GM23338 (cell line): Measurements from ENCODE around the gene MED28.

ENCODE experiments used
- CREB1 ChIP-seq: fragments of 250-450 bp; sonication (Bioruptor Pico); IDR thresholded peaks from 2 replicates; pipeline ENCODE4 v1.5.0; 2020; ENCODE audit warnings: low read depth, mild to moderate bottlenecking, moderate library complexity
- EZH2 ChIP-seq: fragments of 200-600 bp; sonication (generic); IDR thresholded peaks from one replicate; pipeline ENCODE4 v1.8.0; 2017; ENCODE audit warnings: antibody characterized with exemption, mild to moderate bottlenecking, low read depth; ENCODE audit not compliant: unreplicated experiment
- POLR2AphosphoS5 ChIP-seq: IDR thresholded peaks from 2 replicates; pipeline ENCODE4 v1.6.1; 2016; ENCODE audit warnings: antibody characterized with exemption, low read depth
- ZNF114 ChIP-seq: fragments of 250-450 bp; sonication (Bioruptor Pico); IDR thresholded peaks from 2 replicates; pipeline ENCODE4 v1.5.0; 2020; ENCODE audit warnings: mild to moderate bottlenecking, moderate library complexity
- TF ChIP-seq, protein P1 (sequence below), 2 experiments: fragments of 200-600 bp in 1 of 2; sonication (generic) in 1 of 2; conservative IDR thresholded peaks; 2 replicates each; pipeline versions ENCODE4 v1.5.1 to v1.6.1; 2016 to 2017; ENCODE audit warnings: antibody characterized with exemption in 2 of 2, low read depth in 2 of 2, mild to moderate bottlenecking in 2 of 2, moderate library complexity in 1 of 2
- TF ChIP-seq, protein P2 (sequence below): IDR thresholded peaks from one replicate; pipeline ENCODE4 v1.6.1; 2018; ENCODE audit warnings: antibody characterized with exemption; ENCODE audit not compliant: unreplicated experiment
- TF ChIP-seq, protein P3 (sequence below): fragments of 250-450 bp; sonication (Bioruptor Pico); IDR thresholded peaks from 2 replicates; pipeline ENCODE4 v1.5.0; 2020; ENCODE audit warnings: mild to moderate bottlenecking, moderate library complexity

DNA sequence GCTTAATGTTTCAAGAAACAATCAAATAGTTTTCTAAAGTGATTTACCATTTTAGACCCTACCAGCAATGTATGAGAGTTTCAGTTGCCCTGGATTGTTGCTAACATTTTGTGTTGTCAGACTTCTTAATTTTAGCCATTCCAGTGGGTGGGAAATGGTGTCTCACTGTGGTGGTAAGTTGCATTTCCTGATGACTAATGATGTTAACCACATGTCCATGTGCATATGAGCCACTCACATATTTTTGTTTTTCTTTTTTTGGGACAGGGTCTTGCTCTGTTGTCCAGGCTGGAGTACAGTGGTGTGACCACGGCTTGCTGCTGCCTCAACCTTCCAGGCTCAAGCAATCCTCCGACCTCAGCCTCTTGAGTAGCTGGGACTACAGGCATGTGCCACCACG, 48.3 kb downstream of the MED28 start:
- TF ChIP-seq, protein P1, sequence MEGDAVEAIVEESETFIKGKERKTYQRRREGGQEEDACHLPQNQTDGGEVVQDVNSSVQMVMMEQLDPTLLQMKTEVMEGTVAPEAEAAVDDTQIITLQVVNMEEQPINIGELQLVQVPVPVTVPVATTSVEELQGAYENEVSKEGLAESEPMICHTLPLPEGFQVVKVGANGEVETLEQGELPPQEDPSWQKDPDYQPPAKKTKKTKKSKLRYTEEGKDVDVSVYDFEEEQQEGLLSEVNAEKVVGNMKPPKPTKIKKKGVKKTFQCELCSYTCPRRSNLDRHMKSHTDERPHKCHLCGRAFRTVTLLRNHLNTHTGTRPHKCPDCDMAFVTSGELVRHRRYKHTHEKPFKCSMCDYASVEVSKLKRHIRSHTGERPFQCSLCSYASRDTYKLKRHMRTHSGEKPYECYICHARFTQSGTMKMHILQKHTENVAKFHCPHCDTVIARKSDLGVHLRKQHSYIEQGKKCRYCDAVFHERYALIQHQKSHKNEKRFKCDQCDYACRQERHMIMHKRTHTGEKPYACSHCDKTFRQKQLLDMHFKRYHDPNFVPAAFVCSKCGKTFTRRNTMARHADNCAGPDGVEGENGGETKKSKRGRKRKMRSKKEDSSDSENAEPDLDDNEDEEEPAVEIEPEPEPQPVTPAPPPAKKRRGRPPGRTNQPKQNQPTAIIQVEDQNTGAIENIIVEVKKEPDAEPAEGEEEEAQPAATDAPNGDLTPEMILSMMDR (conservative IDR thresholded peaks at IDR 0.05; ENCODE audit: low read depth in 2 of 2) = no peak
- no peak for TF ChIP-seq CREB1 (CRISPR knock-in tag)
- no peak for TF ChIP-seq POLR2AphosphoS5
- TF ChIP-seq, protein P2, sequence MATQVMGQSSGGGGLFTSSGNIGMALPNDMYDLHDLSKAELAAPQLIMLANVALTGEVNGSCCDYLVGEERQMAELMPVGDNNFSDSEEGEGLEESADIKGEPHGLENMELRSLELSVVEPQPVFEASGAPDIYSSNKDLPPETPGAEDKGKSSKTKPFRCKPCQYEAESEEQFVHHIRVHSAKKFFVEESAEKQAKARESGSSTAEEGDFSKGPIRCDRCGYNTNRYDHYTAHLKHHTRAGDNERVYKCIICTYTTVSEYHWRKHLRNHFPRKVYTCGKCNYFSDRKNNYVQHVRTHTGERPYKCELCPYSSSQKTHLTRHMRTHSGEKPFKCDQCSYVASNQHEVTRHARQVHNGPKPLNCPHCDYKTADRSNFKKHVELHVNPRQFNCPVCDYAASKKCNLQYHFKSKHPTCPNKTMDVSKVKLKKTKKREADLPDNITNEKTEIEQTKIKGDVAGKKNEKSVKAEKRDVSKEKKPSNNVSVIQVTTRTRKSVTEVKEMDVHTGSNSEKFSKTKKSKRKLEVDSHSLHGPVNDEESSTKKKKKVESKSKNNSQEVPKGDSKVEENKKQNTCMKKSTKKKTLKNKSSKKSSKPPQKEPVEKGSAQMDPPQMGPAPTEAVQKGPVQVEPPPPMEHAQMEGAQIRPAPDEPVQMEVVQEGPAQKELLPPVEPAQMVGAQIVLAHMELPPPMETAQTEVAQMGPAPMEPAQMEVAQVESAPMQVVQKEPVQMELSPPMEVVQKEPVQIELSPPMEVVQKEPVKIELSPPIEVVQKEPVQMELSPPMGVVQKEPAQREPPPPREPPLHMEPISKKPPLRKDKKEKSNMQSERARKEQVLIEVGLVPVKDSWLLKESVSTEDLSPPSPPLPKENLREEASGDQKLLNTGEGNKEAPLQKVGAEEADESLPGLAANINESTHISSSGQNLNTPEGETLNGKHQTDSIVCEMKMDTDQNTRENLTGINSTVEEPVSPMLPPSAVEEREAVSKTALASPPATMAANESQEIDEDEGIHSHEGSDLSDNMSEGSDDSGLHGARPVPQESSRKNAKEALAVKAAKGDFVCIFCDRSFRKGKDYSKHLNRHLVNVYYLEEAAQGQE = no peak
- TF ChIP-seq EZH2 = no peak
- TF ChIP-seq, protein P3, sequence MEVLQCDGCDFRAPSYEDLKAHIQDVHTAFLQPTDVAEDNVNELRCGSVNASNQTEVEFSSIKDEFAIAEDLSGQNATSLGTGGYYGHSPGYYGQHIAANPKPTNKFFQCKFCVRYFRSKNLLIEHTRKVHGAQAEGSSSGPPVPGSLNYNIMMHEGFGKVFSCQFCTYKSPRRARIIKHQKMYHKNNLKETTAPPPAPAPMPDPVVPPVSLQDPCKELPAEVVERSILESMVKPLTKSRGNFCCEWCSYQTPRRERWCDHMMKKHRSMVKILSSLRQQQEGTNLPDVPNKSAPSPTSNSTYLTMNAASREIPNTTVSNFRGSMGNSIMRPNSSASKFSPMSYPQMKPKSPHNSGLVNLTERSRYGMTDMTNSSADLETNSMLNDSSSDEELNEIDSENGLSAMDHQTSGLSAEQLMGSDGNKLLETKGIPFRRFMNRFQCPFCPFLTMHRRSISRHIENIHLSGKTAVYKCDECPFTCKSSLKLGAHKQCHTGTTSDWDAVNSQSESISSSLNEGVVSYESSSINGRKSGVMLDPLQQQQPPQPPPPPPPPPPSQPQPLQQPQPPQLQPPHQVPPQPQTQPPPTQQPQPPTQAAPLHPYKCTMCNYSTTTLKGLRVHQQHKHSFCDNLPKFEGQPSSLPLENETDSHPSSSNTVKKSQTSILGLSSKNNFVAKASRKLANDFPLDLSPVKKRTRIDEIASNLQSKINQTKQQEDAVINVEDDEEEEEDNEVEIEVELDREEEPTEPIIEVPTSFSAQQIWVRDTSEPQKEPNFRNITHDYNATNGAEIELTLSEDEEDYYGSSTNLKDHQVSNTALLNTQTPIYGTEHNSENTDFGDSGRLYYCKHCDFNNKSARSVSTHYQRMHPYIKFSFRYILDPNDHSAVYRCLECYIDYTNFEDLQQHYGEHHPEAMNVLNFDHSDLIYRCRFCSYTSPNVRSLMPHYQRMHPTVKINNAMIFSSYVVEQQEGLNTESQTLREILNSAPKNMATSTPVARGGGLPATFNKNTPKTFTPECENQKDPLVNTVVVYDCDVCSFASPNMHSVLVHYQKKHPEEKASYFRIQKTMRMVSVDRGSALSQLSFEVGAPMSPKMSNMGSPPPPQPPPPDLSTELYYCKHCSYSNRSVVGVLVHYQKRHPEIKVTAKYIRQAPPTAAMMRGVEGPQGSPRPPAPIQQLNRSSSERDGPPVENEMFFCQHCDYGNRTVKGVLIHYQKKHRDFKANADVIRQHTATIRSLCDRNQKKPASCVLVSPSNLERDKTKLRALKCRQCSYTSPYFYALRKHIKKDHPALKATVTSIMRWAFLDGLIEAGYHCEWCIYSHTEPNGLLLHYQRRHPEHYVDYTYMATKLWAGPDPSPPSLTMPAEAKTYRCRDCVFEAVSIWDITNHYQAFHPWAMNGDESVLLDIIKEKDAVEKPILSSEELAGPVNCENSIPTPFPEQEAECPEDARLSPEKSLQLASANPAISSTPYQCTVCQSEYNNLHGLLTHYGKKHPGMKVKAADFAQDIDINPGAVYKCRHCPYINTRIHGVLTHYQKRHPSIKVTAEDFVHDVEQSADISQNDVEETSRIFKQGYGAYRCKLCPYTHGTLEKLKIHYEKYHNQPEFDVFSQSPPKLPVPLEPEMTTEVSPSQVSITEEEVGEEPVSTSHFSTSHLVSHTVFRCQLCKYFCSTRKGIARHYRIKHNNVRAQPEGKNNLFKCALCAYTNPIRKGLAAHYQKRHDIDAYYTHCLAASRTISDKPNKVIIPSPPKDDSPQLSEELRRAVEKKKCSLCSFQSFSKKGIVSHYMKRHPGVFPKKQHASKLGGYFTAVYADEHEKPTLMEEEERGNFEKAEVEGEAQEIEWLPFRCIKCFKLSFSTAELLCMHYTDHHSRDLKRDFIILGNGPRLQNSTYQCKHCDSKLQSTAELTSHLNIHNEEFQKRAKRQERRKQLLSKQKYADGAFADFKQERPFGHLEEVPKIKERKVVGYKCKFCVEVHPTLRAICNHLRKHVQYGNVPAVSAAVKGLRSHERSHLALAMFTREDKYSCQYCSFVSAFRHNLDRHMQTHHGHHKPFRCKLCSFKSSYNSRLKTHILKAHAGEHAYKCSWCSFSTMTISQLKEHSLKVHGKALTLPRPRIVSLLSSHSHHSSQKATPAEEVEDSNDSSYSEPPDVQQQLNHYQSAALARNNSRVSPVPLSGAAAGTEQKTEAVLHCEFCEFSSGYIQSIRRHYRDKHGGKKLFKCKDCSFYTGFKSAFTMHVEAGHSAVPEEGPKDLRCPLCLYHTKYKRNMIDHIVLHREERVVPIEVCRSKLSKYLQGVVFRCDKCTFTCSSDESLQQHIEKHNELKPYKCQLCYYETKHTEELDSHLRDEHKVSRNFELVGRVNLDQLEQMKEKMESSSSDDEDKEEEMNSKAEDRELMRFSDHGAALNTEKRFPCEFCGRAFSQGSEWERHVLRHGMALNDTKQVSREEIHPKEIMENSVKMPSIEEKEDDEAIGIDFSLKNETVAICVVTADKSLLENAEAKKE (CRISPR knock-in tag) = no peak
- no peak for TF ChIP-seq ZNF114 (CRISPR knock-in tag)
